Measurements from ENCODE around the gene PEX11G.

The PEX11G gene

DNA sequence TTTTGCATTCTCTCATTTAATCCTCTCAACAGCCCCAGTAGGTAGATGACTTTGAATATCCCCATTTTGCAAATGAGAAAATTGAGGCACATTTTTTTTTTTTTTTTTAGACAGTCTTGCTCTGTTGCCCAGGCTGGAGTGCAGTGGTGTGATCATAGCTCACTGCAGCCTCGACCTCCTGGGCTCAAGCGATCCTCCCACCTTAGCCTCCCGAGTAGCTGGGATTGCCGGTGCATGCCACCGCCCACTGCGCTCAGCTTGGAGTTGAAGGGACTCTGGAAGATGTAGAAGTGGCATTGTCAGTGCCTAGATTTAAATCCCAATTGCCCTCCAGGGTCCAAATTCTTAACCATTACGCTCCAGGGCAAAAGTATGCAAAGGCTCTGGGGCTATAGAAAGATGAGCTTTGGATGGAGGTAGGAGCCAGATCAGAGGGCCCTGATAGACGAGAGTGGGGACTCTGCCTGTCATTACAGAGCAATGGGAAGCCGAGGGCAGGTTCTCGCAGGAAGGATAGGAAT lies 32.8 kb upstream of the PEX11G start:
- DNase-seq, result no peak

DNA sequence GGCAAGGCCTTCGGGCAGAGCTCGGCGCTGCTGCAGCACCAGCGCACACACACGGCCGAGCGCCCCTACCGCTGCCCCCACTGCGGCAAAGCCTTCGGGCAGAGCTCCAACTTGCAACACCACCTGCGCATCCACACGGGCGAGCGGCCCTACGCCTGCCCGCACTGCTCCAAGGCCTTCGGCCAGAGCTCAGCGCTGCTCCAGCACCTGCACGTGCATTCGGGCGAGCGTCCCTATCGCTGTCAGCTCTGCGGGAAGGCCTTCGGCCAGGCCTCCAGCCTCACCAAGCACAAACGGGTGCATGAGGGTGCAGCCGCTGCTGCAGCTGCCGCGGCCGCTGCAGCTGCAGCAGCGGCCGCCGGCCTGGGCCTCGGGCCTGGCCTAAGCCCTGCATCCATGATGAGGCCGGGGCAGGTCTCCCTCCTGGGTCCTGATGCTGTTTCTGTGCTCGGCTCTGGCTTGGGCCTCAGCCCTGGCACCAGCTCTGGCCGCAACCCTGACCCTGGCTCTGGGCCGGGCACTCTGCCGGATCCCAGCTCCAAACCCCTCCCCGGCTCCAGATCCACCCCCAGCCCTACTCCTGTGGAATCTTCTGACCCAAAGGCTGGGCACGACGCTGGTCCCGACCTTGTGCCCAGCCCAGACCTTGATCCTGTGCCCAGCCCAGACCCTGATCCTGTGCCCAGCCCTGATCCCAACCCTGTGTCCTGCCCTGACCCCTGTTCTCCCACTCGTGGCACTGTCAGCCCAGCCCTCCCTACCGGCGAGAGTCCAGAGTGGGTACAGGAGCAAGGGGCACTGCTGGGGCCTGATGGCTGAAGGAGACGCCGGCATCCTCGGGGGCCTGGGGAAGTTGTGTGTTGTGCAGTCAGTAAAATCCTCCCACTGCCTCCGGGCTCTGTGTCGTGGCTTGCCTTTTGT lies 31.6 kb upstream of the PEX11G start:
- DNase-seq, result no peak

DNA sequence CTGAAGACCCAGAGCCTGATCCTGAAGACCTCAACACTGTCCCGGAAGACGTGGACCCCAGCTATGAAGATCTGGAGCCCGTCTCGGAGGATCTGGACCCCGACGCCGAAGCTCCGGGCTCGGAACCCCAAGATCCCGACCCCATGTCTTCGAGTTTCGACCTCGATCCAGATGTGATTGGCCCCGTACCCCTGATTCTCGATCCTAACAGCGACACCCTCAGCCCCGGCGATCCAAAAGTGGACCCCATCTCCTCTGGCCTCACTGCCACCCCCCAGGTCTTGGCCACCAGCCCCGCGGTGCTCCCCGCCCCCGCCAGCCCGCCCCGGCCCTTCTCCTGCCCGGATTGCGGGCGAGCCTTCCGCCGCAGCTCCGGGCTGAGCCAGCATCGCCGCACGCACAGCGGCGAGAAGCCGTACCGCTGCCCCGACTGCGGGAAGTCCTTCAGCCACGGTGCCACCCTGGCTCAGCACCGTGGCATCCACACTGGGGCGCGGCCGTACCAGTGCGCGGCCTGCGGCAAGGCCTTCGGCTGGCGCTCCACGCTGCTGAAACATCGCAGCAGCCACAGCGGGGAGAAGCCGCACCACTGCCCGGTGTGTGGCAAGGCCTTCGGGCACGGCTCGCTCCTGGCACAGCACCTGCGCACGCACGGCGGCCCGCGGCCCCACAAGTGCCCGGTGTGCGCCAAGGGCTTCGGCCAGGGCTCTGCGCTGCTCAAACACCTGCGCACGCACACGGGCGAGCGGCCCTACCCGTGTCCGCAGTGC lies 30.7 kb upstream of the PEX11G start:
- no peak for DNase-seq

DNA sequence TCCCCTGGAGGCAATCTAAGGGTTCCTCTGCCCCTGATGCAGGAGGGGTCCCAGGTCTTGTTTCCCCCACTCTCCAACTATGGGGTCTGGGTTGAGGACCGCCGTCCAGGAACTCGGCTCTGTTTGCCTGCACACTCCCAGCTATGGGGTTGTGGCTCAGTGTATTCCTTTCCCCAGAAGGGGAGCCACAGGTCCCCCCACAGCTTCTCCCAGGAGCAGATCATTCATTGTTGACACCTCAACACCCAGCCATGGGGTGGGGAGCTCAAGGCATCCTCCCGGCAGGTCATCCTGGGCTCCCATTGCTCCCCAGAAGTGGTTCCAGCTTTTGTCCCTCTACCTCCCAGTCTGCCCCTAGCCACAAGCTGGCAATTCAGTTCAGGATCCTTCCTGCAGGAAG lies 28.0 kb upstream of the PEX11G start:
- no peak for DNase-seq

DNA sequence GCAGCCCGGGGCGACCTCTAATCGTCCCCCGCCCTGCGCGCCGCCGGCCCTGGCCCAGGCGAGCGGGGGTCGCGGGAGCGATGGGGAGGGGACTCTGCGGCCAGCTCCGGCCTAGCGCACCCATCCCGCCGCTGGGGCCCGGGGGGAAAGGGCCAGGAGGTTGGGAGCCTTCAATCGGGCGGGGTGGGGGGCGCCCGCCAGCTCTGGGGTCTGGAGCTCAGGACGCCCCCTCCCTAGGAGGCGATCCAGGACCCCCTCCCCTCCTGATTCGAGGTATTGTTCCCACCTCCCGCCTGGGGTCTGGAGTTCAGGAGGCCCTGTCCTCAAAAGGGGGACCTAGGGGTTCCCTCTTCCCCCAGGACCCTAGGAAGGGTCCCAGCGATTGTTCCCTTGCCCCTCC lies 27.5 kb upstream of the PEX11G start:
- no peak for DNase-seq

DNA sequence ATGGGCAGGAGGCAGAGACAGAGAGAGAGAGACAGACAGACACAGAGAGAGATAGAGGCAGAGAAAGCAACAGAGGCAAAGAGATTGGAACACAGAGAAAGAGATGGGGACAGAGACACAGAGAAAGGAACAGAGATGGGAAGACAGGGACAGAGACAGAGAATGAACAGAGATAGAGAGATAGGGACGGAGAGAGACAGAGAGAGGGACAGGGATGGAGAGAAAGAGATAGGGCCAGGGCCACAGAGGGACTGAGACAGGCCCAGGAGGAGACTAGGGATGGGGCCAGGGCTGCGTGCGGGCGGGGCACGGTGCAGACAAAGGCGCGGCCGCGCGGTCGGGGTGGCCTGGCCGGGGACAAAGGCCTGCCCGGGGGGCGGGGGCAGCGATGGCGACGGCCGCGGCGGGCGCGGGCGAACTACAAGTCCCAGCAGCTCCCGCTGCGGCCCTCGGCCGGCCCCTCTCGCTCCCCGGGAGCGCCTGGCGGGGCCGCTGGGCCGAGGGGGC lies 26.9 kb upstream of the PEX11G start, which contains the start of gene ZNF358:
TSS of gene ZNF358 (plus strand) at position 459 of the 507 bp plus-strand sequence. CDS start 3,140 bp downstream, outside the sequence.
- DNase-seq, result no peak

DNA sequence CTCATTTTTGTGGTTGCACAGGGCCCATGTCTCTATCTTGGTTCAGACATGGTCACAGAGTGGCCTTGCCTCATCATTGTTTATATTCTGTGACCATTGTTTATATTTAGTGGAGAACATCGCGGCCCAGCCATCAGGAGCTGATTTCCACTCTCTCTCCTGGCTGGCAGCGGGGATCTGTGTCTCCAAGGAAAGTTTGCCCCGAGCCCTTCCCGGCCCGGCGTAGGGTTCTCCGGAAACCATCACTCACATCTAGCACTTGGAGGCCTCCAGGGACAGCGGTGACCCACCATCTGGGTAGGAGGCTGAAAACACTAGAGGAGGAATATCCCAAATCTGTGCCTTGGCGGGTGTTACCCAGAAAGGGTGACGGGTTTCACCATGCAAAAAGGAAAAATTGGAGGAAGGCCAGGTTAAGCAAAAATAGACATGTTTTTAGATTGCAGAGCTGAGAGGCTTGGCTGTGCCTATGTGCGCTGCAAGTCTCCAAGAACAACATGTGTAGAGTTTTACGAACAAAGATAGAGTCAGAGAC lies 26.3 kb upstream of the PEX11G start:
- DNase-seq, result no peak

DNA sequence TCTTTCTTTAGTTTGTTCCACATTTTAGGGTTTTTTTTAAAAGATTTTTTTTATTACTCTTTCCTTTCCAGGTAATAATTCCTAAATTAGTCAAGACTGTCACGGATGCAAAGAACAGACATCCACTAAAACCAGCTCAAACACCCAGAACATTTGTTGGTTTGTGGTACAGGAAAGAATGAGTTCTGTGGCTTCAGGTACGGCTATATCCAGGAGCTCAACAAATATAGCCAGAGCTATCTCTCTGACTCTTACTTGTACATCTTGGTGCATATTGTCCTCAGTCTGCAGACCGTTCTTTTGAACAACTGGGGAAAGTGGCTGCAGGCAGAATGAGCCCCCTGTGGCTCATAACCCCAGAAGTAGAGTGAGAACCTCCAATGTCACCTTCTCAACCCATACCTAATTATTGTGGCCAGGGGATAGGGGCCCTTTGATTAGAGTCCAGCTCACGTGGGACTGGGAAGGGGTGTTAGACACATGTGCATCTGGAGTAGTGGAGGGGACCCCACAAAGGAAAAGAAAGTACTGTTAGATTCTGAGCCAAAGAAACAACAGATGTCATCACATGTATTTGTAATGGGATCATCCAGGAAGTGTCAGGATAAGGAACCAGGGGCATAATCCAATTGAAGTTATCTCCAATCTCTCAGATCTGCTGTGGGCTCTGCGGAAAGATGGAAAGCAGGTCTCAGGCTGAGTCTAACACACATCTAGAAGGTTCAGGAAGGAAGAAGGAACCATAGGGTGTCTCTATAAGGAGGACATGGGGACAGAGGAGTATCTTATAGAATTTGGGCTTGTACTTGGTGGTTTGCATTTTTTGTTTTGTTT lies 25.2 kb upstream of the PEX11G start:
- DNase-seq, result no peak

DNA sequence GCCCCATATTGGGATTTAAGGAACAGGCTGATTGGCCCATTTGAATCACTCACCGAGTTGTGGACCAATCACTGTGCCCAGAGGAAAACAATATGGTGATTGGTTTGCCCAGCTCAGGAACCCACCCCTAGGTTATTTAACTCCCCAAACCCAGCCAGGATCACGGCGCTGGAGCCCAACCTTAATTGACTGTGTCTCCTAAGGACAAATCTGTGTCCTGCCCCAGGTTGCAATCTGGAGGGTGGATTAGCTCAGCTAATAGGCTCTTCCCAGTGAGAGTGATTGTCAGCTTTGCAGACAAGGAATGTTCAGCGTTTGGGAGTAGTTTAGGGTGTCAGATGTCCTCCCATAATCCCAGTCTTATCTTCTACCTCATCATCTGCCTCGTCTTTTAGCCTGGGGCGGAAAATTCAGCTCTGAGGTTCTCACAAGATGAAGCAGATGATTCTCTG lies 23.6 kb upstream of the PEX11G start:
- no peak for DNase-seq

DNA sequence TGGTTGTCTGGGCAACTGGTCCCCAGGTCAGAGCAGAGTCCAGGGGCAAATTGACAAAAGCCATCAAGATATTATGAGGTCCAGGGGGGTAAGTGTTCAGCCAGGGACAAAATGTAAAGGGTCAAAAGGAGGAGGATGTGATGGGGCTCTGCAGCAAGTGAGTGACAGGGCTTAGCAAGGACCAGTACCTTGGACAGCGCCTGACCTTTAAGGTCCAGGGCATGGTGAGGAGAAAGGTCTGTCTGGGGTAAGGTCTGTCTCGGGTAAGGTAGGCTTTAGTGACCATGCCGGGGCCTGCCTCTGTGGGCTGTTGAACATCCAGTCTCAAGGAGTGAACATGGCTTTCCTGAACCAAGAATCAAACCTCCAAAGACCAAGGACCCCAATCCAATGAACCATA lies 20.8 kb upstream of the PEX11G start:
- DNase-seq, result no peak

DNA sequence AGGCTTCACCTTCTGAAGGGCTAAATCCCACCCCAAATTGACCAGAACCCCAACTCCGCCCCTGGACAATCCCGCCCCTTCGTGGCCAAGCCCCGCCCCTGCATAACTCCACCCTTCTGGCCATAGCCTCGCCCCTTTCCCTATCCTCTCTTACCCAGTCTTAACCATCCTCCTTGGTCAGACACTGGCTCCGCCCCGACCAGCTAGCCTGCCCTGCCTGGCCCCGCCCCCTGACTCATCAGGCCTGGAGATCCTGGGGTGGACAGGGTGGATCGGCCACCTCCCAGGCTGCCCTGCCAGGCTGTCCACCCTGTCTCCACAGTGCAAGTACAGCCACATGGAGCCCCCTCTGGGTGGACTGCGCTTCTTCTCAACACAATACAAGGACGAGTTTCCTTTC lies 19.0 kb upstream of the PEX11G start:
- no peak for DNase-seq

DNA sequence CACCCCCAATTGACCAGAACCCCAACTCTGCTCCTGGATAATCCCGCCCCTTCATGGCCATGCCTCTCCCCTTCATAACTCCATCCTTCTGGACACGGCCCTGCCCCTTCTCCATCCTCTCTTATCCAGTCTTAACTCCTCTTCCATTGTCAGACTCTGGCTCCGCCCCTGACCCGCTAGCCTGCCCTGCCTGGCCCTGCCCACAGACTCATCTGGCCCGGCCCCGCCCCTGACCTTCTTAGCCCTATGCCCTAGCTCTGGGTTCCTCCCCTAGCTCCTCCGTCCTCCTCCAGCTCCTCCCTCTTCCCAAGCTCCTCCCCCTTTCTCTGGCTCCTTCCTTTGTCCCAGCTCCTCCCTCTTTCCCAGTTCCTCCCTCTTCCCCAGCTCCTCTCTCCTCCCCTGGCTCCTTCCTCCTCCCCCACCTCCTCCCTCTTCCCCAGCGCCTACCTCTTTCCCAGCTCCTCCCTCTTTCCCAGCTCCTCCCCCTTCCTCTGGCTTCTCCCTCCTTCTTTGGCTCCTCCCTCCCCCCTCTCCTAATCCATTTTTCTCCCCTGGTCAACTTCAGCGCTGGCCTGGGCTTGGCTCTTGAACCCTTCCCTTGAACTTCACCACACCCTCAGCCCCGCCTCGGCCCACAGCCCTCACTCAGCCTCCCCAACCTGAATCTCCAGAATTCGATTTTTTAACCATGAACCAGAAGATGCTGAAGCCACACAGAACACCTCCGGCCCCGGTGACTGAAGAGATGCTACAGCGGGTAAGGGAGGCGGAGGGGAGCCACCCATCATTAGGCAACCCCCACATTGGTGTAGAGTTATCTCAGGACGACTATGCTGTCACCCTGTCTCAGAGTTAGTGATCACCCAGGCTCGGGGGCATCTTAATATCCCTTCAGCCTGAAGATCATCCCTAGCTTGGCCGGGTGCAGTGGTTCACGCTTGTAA lies 17.8 kb upstream of the PEX11G start:
- DNase-seq, result no peak

DNA sequence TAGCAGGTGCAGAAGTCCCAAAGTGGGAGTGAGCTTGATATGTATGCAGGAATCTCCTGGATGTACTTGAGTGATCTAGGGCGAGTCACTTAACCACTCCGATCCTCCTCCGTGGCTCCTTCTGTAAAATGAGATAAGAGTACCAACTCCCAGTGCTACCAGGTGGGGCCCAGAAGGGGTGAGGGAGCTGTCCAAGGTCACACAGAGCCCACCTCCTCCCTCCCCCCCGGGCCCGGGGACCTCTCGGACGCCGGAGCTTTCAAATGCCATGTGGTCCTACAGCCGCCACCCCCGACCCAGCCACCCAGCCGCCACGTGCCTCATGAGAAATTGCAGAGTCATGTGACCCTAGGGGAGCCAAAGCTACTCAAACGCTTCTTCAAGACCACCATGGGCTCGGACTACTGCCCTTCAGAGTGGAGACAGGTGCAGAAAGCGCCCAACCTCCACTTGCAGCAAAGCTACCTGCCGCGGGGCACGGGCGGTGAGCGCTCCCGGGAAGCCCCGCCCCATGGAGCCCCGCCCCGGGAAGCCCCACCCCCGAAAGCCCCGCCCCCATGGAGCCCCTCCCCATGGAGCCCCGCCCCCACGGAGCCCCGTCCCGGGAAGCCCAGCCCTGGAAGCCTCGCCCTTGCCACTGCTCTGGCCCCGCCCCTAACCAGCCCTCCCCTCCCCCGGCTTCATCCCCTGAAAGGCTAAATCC lies 17.0 kb upstream of the PEX11G start:
- no peak for DNase-seq

DNA sequence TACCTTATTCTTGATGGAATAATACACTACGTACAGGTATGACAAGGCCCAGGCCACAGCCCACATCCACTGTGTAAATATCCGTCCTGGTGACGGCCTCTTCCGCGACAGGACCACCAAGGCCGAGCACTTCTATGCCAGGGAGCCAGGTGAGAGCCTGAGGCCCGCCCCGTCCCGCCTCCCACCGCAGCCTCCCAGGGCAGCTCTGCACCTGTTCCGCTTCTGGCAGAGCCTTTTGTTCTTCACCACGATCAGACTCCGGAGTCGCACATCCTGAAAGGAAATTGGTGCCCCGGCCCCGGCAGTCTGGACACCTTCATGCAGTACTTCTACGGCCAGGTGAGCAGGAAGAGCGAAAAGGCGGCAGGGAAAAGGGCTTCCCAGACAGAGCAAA lies 16.4 kb upstream of the PEX11G start:
- no peak for DNase-seq

DNA sequence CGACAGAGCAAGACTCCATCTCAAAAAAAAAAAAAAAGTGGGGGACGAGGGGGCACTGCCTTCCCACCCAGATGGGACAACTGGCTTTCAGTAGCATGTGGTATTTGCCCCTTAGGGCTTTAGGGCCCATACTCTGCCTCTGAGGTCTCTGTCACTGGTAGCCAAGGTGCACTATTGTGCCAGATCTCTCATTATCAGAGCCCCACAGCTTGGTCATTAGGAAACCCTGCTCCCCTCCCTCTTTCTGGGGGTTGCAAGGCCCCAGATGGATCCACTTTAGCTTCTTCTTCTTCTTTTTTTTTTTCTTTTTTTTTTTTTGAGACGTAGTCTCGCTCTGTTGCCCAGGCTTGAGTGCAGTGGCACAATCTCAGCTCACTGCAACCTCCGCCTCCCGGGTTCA lies 15.8 kb upstream of the PEX11G start:
- no peak for DNase-seq

DNA sequence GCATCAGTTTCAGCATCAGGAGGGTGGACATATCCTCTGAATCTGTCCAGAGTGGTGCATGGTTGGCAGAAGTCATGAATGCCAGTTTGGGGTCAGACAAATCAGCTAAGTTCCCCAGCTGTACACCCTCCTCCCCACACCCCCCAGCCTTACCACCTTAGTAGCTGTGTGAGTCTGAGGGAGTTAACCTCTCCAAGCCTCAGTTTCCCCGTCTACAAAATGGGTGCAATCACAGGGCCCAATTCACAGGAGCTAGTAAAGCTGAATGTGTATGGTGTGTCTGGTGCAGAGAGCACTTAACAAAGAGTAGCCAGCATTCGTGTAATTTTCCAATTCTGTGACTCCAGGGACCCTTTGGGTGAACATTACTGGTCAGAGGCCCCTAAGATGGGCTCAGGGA lies 13.7 kb upstream of the PEX11G start:
- no peak for DNase-seq

DNA sequence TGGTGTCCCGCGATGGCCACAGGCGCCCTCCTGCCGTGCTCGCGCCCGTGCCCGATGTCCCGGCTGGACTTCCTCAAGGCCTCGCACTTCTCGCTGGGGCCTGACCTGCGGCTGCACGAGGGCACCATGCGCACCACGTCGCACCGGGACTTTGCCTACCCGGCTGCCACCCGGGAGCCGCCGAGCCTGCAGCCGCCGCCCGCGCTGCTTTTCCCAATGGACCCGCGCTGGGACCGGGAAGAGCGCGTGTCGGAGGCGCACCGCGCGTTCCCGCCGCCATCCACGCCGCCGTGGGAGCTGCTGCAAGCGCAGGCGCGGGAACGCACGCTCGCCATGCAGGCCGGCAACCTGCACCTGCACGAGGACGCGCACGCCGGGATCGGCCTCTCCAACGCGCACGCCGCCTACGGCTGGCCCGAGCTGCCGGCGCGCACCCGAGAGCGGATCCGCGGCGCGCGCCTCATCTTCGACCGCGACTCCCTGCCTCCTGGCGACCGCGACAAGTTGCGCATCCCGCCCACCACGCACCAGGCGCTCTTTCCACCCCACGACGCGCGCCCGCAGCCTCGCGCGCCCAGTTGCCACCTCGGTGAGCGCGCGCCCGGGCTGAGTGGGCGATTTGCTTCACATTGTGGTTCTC lies 12.1 kb upstream of the PEX11G start:
- no peak for DNase-seq

DNA sequence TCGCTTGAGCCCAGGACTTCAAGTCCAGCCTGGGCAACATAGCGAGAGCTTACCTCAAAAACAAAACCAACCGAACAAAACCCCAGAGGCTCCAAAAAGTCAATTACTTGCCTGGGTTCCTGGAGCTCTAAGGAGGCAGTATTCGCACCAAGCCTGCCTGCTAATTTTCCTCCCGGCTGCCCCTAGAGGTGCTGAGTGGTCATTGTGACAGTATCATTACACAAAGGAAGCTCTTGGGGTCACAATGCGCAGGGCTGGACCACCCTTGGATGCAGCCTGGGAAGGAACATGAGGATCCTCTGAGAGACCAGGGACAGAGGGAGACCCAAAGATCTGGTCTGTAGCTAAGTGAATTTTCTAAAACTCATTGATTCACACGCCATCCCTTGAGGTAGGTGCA lies 8.5 kb upstream of the PEX11G start:
- no peak for DNase-seq

DNA sequence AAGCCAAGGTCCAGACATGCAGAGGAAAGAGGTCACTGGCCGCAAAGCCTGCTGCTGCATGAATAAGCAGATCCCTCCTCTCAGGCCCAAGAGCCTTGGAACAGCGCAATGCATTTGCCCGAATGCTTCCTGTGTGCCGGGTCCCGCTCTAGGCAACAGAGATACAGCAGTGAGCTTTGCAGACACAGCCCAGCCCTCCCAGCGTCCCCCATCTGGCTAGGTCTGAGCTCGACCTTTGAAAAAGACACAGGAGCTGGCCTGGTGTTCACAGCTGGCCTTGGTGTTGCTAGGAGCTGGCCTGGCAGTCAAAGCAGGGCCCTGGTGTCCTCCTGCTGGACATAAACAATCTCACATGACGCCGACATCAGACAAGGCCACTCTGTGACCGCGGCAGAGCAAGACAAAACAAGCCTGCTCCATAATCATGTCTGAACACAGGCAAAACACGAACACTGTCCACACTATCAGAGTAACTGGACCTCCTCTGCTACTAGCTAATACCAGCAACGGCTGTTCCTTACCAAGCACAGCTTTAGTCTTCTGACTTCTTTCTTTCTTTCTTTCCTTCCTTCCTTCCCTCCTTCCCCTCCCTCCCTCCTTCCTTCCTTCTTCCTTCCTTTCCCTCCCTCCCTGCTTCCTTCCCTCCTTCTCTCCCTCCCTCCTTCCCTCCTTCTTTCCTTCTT lies 5.7 kb upstream of the PEX11G start:
- DNase-seq, result no peak

Measured in activated CD4-positive, CD25-positive, alpha-beta regulatory T cell (primary cell).